Naive thymus-derived CD4-positive, alpha-beta T cell (primary cell): Measurements from ENCODE around the gene PPME1. TPM values are rescaled to one million over a fixed set of nuclear protein-coding genes. Genes with fewer than 3 reads are reported as not detected.

ENCODE experiments used
- ATAC-seq: fragments of 150-1000 bp; cut with Tn5 transposase; 2 replicates; pipeline ENCODE4 v1.10.0; 2021; ENCODE audit warnings: mild to moderate bottlenecking, moderate library complexity
- CTCF ChIA-PET: fragments of 350-600 bp; sonication (Branson Sonifier 250); formaldehyde crosslinking; loops from one replicate; lab custom pipeline; 2021; ENCODE audit warnings: antibody characterized with exemption; lab: Charles Lee
- POLR2A ChIA-PET: fragments of 350-600 bp; sonication (Branson Sonifier 250); formaldehyde crosslinking; loops from one replicate; lab custom pipeline; 2021; ENCODE audit warnings: antibody characterized with exemption, inconsistent platforms; lab: Charles Lee
- DNase-seq, 9 donors: peaks; one replicate each; pipeline versions ENCODE4 v3.0.0 to v3.0.0-alpha.2; 2020 to 2022; ENCODE audit warnings: mixed read lengths in 1 of 9
- H3K27ac ChIP-seq: one replicate; pipeline ENCODE4 v1.7.0; 2013; ENCODE audit warnings: mild to moderate bottlenecking, low read depth, low read length, moderate library complexity
- H3K27me3 ChIP-seq, 2 donors: one replicate each; pipeline ENCODE4 v1.7.0; 2013; ENCODE audit warnings: low read length in 2 of 2, mild to moderate bottlenecking in 2 of 2, moderate library complexity in 2 of 2; ENCODE audit not compliant: control insufficient read depth in 2 of 2, insufficient read depth in 2 of 2
- H3K36me3 ChIP-seq, 3 experiments: 1 replicate in 2 of 3; 2 replicates in 1 of 3; pipeline ENCODE4 v1.7.0; 2013; ENCODE audit warnings: low read length in 3 of 3, mild to moderate bottlenecking in 3 of 3, moderate library complexity in 1 of 3; ENCODE audit not compliant: insufficient read depth in 3 of 3, control insufficient read depth in 2 of 3
- H3K4me1 ChIP-seq, 2 donors: one replicate each; pipeline ENCODE4 v1.7.0; 2013; ENCODE audit warnings: low read length in 2 of 2, mild to moderate bottlenecking in 2 of 2, moderate library complexity in 1 of 2; ENCODE audit not compliant: control insufficient read depth in 2 of 2, insufficient read depth in 2 of 2
- H3K4me3 ChIP-seq: 2 replicates; pipeline ENCODE4 v1.7.0; 2013; ENCODE audit warnings: mild to moderate bottlenecking, low read length
- H3K9me3 ChIP-seq, 3 experiments: 1 replicate in 2 of 3; 2 replicates in 1 of 3; pipeline ENCODE4 v1.7.0; 2013; ENCODE audit warnings: low read length in 3 of 3; ENCODE audit not compliant: control insufficient read depth in 2 of 3
- H3K27ac Mint-ChIP-seq, 9 donors: one replicate each; pipeline ENCODE4 v1.8.0; 2020 to 2022; ENCODE audit warnings: mixed read lengths in 9 of 9, mild to moderate bottlenecking in 8 of 9, moderate library complexity in 5 of 9, inconsistent platforms in 2 of 9
- H3K27me3 Mint-ChIP-seq, 5 donors: one replicate each; pipeline ENCODE4 v1.8.0; 2021 to 2022; ENCODE audit warnings: mixed read lengths in 5 of 5, mild to moderate bottlenecking in 1 of 5
- H3K36me3 Mint-ChIP-seq, 5 donors: one replicate each; pipeline ENCODE4 v1.8.0; 2020 to 2022; ENCODE audit warnings: mixed read lengths in 5 of 5, mild to moderate bottlenecking in 3 of 5, inconsistent platforms in 1 of 5
- H3K4me1 Mint-ChIP-seq, 7 donors: one replicate each; pipeline ENCODE4 v1.8.0; 2020 to 2022; ENCODE audit warnings: mixed read lengths in 7 of 7, mild to moderate bottlenecking in 3 of 7, inconsistent platforms in 1 of 7
- H3K4me3 Mint-ChIP-seq, 10 donors: one replicate each; pipeline ENCODE4 v1.8.0; 2020 to 2022; ENCODE audit warnings: mild to moderate bottlenecking in 10 of 10, mixed read lengths in 10 of 10, moderate library complexity in 6 of 10, inconsistent platforms in 2 of 10
- H3K9me3 Mint-ChIP-seq, 11 donors: one replicate each; pipeline ENCODE4 v1.8.0; 2020 to 2022; ENCODE audit warnings: mixed read lengths in 11 of 11, mild to moderate bottlenecking in 4 of 11, inconsistent platforms in 1 of 11, moderate library complexity in 1 of 11
- intact Hi-C, 2 donors: fragments of 100-400 bp; cut with micrococcal nuclease; formaldehyde crosslinking; loops; one replicate each; pipeline ENCODE4 v1.15.1; 2023
- polyA plus RNA-seq, 2 donors: library from polyadenylated mRNA; unstranded; fragments of 300-500 nt; fragmentation: Illumina TruSeq; gene quantifications; one replicate each; pipeline ENCODE4 v1.2.3, GENCODE V29; 2021
- total RNA-seq, 6 experiments: library from RNA in 5 of 6; stranded (reverse) in 5 of 6; gene quantifications; 1 replicate in 5 of 6; 2 replicates in 1 of 6; pipeline ENCODE4 v1.2.3 and lab custom pipeline; 2021 to 2026

PPME1 gene
- total and polyA plus RNA-seq, 7 experiments from 2014 or later: 14.6 to 41.7 (median 20.2) TPM

GRCh38 chr11:74278103-74278502 is 107.0 kb downstream of the PPME1 start:
- ATAC-seq (no peak), DNase-seq (no peak)
- ChIA-PET CTCF (no interaction called here), POLR2A (no interaction called here)
- peaks cover 4 to 33% (median 8%) of the 10 kb centered on the region in 5 donors for H3K27me3 Mint-ChIP-seq
- no peaks in the 10 kb centered on the region for H3K36me3 Mint-ChIP-seq
- H3K4me1 ChIP-seq: peaks cover 0 to 6% of the 10 kb centered on the region in 2 donors
- H3K4me3 Mint-ChIP-seq: no peak overlapping the region
- H3K9me3 ChIP-seq: no peaks in the 10 kb centered on the region
- H3K9me3 Mint-ChIP-seq: no peaks in the 10 kb centered on the region
- H3K36me3 ChIP-seq: no peaks in the 10 kb centered on the region
- H3K27ac Mint-ChIP-seq: peak overlapping the region in 1 of 9 donors; percentile 28
- no peak overlapping the region for H3K27ac ChIP-seq
- H3K4me3 ChIP-seq: no peak overlapping the region
- H3K4me1 Mint-ChIP-seq: no peaks in the 10 kb centered on the region
- H3K27me3 ChIP-seq: no peaks in the 10 kb centered on the region
- intact Hi-C loops: no loop called here

- ChIA-PET POLR2A (no interaction called here), CTCF (interaction anchor here (1.3 kb wide), 1 partner anchor 23 kb away, joined by 3 read pairs; no protein-coding TSS in a partner anchor)
- intact Hi-C loops: no loop called here
- Mint-ChIP-seq H3K4me3 (no peak overlapping the region), H3K4me1 (no peaks in the 10 kb centered on the region), H3K36me3 (no peaks in the 10 kb centered on the region), H3K27ac (no peak overlapping the region), H3K9me3 (no peaks in the 10 kb centered on the region), H3K27me3 (peaks cover 4 to 31% (median 8%) of the 10 kb centered on the region in 5 donors)
- no peak for DNase-seq
- Histone ChIP-seq H3K27ac (no peak overlapping the region), H3K27me3 (no peaks in the 10 kb centered on the region), H3K4me3 (no peak overlapping the region), H3K36me3 (no peaks in the 10 kb centered on the region), H3K4me1 (peaks cover 0 to 7% of the 10 kb centered on the region in 2 donors), H3K9me3 (no peaks in the 10 kb centered on the region)
- ATAC-seq: no peak
These were observed 107.7 kb downstream of the PPME1 start for GRCh38 chr11:74278721-74279161.

- intact Hi-C loops: no loop called here
These were observed 108.2 kb downstream of the PPME1 start for GRCh38 chr11:74279256-74279655.

GRCh38 chr11:74280494-74280893 is 109.4 kb downstream of the PPME1 start:
- H3K4me1 ChIP-seq: peaks cover 0 to 7% of the 10 kb centered on the region in 2 donors
- ChIA-PET POLR2A (no interaction called here), CTCF (no interaction called here)
- no peak overlapping the region for H3K4me3 ChIP-seq
- no peak overlapping the region for H3K4me3 Mint-ChIP-seq
- H3K27me3 Mint-ChIP-seq: peaks cover 4 to 20% (median 7%) of the 10 kb centered on the region in 5 donors
- no peaks in the 10 kb centered on the region for H3K27me3 ChIP-seq
- H3K9me3 ChIP-seq: no peaks in the 10 kb centered on the region
- ATAC-seq: no peak
- intact Hi-C loops: no loop called here
- H3K27ac ChIP-seq: no peak overlapping the region
- H3K9me3 Mint-ChIP-seq: no peaks in the 10 kb centered on the region
- no peak overlapping the region for H3K27ac Mint-ChIP-seq
- DNase-seq: no peak
- H3K4me1 Mint-ChIP-seq: no peaks in the 10 kb centered on the region
- no peaks in the 10 kb centered on the region for H3K36me3 Mint-ChIP-seq
- H3K36me3 ChIP-seq: no peaks in the 10 kb centered on the region

More at GRCh38 chr11:74279256-74279655, 108.2 kb downstream of the PPME1 start:
- Mint-ChIP-seq H3K27ac (no peak overlapping the region), H3K27me3 (peaks cover 4 to 28% (median 8%) of the 10 kb centered on the region in 5 donors), H3K36me3 (no peaks in the 10 kb centered on the region), H3K4me1 (no peaks in the 10 kb centered on the region), H3K9me3 (no peaks in the 10 kb centered on the region), H3K4me3 (no peak overlapping the region)
- ChIA-PET POLR2A (no interaction called here), CTCF (interaction anchor here (1.3 kb wide), 1 partner anchor 24 kb away, joined by 3 read pairs; no protein-coding TSS in a partner anchor)
- H3K27ac ChIP-seq: no peak overlapping the region
- H3K4me1 ChIP-seq: peaks cover 0 to 7% of the 10 kb centered on the region in 2 donors
- no peak overlapping the region for H3K4me3 ChIP-seq
- DNase-seq (no peak), ATAC-seq (no peak)
- no peaks in the 10 kb centered on the region for H3K27me3 ChIP-seq
- no peaks in the 10 kb centered on the region for H3K9me3 ChIP-seq
- H3K36me3 ChIP-seq: no peaks in the 10 kb centered on the region

GRCh38 chr11:74282421-74282820 is 111.3 kb downstream of the PPME1 start:
- H3K27ac ChIP-seq: no peak overlapping the region
- Mint-ChIP-seq H3K4me3 (no peak overlapping the region), H3K27me3 (peaks cover 0 to 8% (median 0%) of the 10 kb centered on the region in 5 donors), H3K27ac (no peak overlapping the region), H3K36me3 (no peaks in the 10 kb centered on the region), H3K9me3 (no peaks in the 10 kb centered on the region), H3K4me1 (no peaks in the 10 kb centered on the region)
- ChIA-PET CTCF (no interaction called here), POLR2A (no interaction called here)
- no peaks in the 10 kb centered on the region for H3K36me3 ChIP-seq
- H3K9me3 ChIP-seq: no peaks in the 10 kb centered on the region
- H3K4me3 ChIP-seq: no peak overlapping the region
- H3K4me1 ChIP-seq: peaks cover 0 to 7% of the 10 kb centered on the region in 2 donors
- peaks cover 0 to 3% of the 10 kb centered on the region in 2 donors for H3K27me3 ChIP-seq
- no peak for DNase-seq
- intact Hi-C loops: no loop called here
- ATAC-seq: no peak

GRCh38 chr11:74282914-74283371 is 111.9 kb downstream of the PPME1 start:
- H3K27me3 ChIP-seq: peaks cover 0 to 3% of the 10 kb centered on the region in 2 donors
- ChIA-PET POLR2A (no interaction called here), CTCF (no interaction called here)
- Mint-ChIP-seq H3K4me1 (no peaks in the 10 kb centered on the region), H3K4me3 (no peak overlapping the region), H3K36me3 (no peaks in the 10 kb centered on the region), H3K27ac (no peak overlapping the region), H3K27me3 (peaks cover 0 to 3% (median 0%) of the 10 kb centered on the region in 5 donors), H3K9me3 (no peaks in the 10 kb centered on the region)
- no peak overlapping the region for H3K4me3 ChIP-seq
- H3K36me3 ChIP-seq: no peaks in the 10 kb centered on the region
- intact Hi-C loops: no loop called here
- ATAC-seq (no peak), DNase-seq (no peak)
- H3K9me3 ChIP-seq: no peaks in the 10 kb centered on the region
- H3K27ac ChIP-seq: no peak overlapping the region
- peaks cover 0 to 7% of the 10 kb centered on the region in 2 donors for H3K4me1 ChIP-seq

GRCh38 chr11:74283580-74284180 is 112.6 kb downstream of the PPME1 start:
- Histone ChIP-seq H3K27ac (no peak overlapping the region), H3K4me1 (peaks cover 0 to 7% of the 10 kb centered on the region in 2 donors), H3K9me3 (no peaks in the 10 kb centered on the region), H3K27me3 (peaks cover 0 to 3% of the 10 kb centered on the region in 2 donors), H3K4me3 (no peak overlapping the region), H3K36me3 (no peaks in the 10 kb centered on the region)
- Mint-ChIP-seq H3K4me1 (no peaks in the 10 kb centered on the region), H3K27me3 (no peaks in the 10 kb centered on the region), H3K36me3 (no peaks in the 10 kb centered on the region), H3K9me3 (no peaks in the 10 kb centered on the region), H3K4me3 (no peak overlapping the region), H3K27ac (no peak overlapping the region)
- ChIA-PET POLR2A (interaction anchor here (1.1 kb wide), 1 partner anchor 8 kb away, joined by 3 read pairs; no protein-coding TSS in a partner anchor), CTCF (no interaction called here)
- intact Hi-C loops: no loop called here
- ATAC-seq (no peak), DNase-seq (no peak)
